Measurements from ENCODE around the gene AGTPBP1. TPM values are rescaled to one million over a fixed set of nuclear protein-coding genes. Genes with fewer than 3 reads are reported as not detected.

The AGTPBP1 gene
- total RNA-seq, 1 experiment from 2014 or later: 42.9 TPM

- no peaks in the 10 kb centered on the region for H3K79me2 ChIP-seq (ENCODE audit: low read length)
- no peak overlapping the region for H3K9ac ChIP-seq (ENCODE audit: low read length)
- H3K36me3 ChIP-seq (ENCODE audit: insufficient read depth, low read length): no peaks in the 10 kb centered on the region
- no peak for DNase-seq
- H3K27me3 ChIP-seq (ENCODE audit: low read length): no peaks in the 10 kb centered on the region
- H2AFZ ChIP-seq (ENCODE audit: low read length): no peak overlapping the region
- no peak overlapping the region for H3K4me3 ChIP-seq (ENCODE audit: low read length)
- no peaks in the 10 kb centered on the region for H3K9me3 ChIP-seq (ENCODE audit: low read length)
- H3K4me2 ChIP-seq (ENCODE audit: low read depth, low read length, poor library complexity, severe bottlenecking): no peak overlapping the region
- no peak overlapping the region for H3K27ac ChIP-seq (ENCODE audit: low read length)
- no peaks in the 10 kb centered on the region for H3K4me1 ChIP-seq (ENCODE audit: low read length)
- H3K9me2 ChIP-seq (replicated peaks; ENCODE audit: insufficient read depth, low read length): no peaks in the 10 kb centered on the region
- H4K20me1 ChIP-seq (ENCODE audit: insufficient read depth, low read depth, low read length): no peaks in the 10 kb centered on the region
Measured at GRCh38 chr9:85541876-85542275, 199.9 kb downstream of the AGTPBP1 start.

GRCh38 chr9:85536514-85536913, 205.2 kb downstream of the AGTPBP1 start:
- H3K4me3 ChIP-seq (ENCODE audit: low read length): no peak overlapping the region
- no peak overlapping the region for H3K4me2 ChIP-seq (ENCODE audit: low read depth, low read length, poor library complexity, severe bottlenecking)
- H3K4me1 ChIP-seq (ENCODE audit: low read length): peaks cover 4% of the 10 kb centered on the region
- no peaks in the 10 kb centered on the region for H4K20me1 ChIP-seq (ENCODE audit: insufficient read depth, low read depth, low read length)
- H2AFZ ChIP-seq (ENCODE audit: low read length): no peak overlapping the region
- H3K36me3 ChIP-seq (ENCODE audit: insufficient read depth, low read length): no peaks in the 10 kb centered on the region
- no peaks in the 10 kb centered on the region for H3K9me3 ChIP-seq (ENCODE audit: low read length)
- no peaks in the 10 kb centered on the region for H3K79me2 ChIP-seq (ENCODE audit: low read length)
- DNase-seq: no peak
- H3K9me2 ChIP-seq (replicated peaks; ENCODE audit: insufficient read depth, low read length): no peaks in the 10 kb centered on the region
- H3K27ac ChIP-seq (ENCODE audit: low read length): no peak overlapping the region
- H3K27me3 ChIP-seq (ENCODE audit: low read length): no peaks in the 10 kb centered on the region
- no peak overlapping the region for H3K9ac ChIP-seq (ENCODE audit: low read length)

GRCh38 chr9:85536076-85536475, 205.7 kb downstream of the AGTPBP1 start:
- no peak overlapping the region for H3K9ac ChIP-seq (ENCODE audit: low read length)
- H3K27ac ChIP-seq (ENCODE audit: low read length): no peak overlapping the region
- H3K27me3 ChIP-seq (ENCODE audit: low read length): no peaks in the 10 kb centered on the region
- H3K9me2 ChIP-seq (replicated peaks; ENCODE audit: insufficient read depth, low read length): no peaks in the 10 kb centered on the region
- no peaks in the 10 kb centered on the region for H4K20me1 ChIP-seq (ENCODE audit: insufficient read depth, low read depth, low read length)
- H3K9me3 ChIP-seq (ENCODE audit: low read length): no peaks in the 10 kb centered on the region
- no peak overlapping the region for H3K4me3 ChIP-seq (ENCODE audit: low read length)
- no peak overlapping the region for H2AFZ ChIP-seq (ENCODE audit: low read length)
- no peak overlapping the region for H3K4me2 ChIP-seq (ENCODE audit: low read depth, low read length, poor library complexity, severe bottlenecking)
- H3K36me3 ChIP-seq (ENCODE audit: insufficient read depth, low read length): no peaks in the 10 kb centered on the region
- no peak for DNase-seq
- H3K4me1 ChIP-seq (ENCODE audit: low read length): peaks cover 4% of the 10 kb centered on the region
- H3K79me2 ChIP-seq (ENCODE audit: low read length): no peaks in the 10 kb centered on the region

DNA sequence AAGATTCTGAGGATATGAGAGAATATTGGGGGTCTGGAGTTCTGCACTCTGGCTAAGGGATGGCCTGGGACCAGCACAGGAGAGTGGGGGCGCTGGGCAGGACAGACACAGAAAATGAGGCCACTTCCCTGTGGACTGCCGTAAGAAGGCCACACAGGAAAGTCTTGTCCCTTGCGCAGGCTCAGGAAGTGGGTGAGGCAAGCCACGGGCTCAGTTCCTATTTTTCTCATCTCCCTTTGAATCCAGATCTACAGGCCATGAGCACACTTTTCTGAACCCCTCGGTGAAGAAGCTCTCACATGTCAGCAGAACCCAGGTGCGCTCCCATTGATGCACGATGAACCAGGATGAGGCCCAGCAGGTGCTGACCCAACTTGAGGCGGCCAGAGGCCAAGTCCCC, 207.4 kb downstream of the AGTPBP1 start:
- no peaks in the 10 kb centered on the region for H4K20me1 ChIP-seq (ENCODE audit: insufficient read depth, low read depth, low read length)
- H3K79me2 ChIP-seq (ENCODE audit: low read length): no peaks in the 10 kb centered on the region
- H2AFZ ChIP-seq (ENCODE audit: low read length): no peak overlapping the region
- no peak overlapping the region for H3K9ac ChIP-seq (ENCODE audit: low read length)
- no peaks in the 10 kb centered on the region for H3K36me3 ChIP-seq (ENCODE audit: insufficient read depth, low read length)
- H3K9me3 ChIP-seq (ENCODE audit: low read length): no peaks in the 10 kb centered on the region
- H3K27ac ChIP-seq (ENCODE audit: low read length): no peak overlapping the region
- no peak overlapping the region for H3K4me3 ChIP-seq (ENCODE audit: low read length)
- H3K27me3 ChIP-seq (ENCODE audit: low read length): no peaks in the 10 kb centered on the region
- DNase-seq: no peak
- no peak overlapping the region for H3K4me2 ChIP-seq (ENCODE audit: low read depth, low read length, poor library complexity, severe bottlenecking)
- H3K9me2 ChIP-seq (replicated peaks; ENCODE audit: insufficient read depth, low read length): no peaks in the 10 kb centered on the region
- H3K4me1 ChIP-seq (ENCODE audit: low read length): peaks cover 11% of the 10 kb centered on the region

- no peaks in the 10 kb centered on the region for H3K9me3 ChIP-seq (ENCODE audit: low read length)
- no peak for DNase-seq
- H3K4me3 ChIP-seq (ENCODE audit: low read length): no peak overlapping the region
- no peak overlapping the region for H2AFZ ChIP-seq (ENCODE audit: low read length)
- no peak overlapping the region for H3K27ac ChIP-seq (ENCODE audit: low read length)
- peaks cover 11% of the 10 kb centered on the region for H3K4me1 ChIP-seq (ENCODE audit: low read length)
- H3K27me3 ChIP-seq (ENCODE audit: low read length): no peaks in the 10 kb centered on the region
- H3K4me2 ChIP-seq (ENCODE audit: low read depth, low read length, poor library complexity, severe bottlenecking): no peak overlapping the region
- no peaks in the 10 kb centered on the region for H3K36me3 ChIP-seq (ENCODE audit: insufficient read depth, low read length)
- H3K79me2 ChIP-seq (ENCODE audit: low read length): no peaks in the 10 kb centered on the region
- H3K9me2 ChIP-seq (replicated peaks; ENCODE audit: insufficient read depth, low read length): no peaks in the 10 kb centered on the region
- no peak overlapping the region for H3K9ac ChIP-seq (ENCODE audit: low read length)
- no peaks in the 10 kb centered on the region for H4K20me1 ChIP-seq (ENCODE audit: insufficient read depth, low read depth, low read length)
Measured at GRCh38 chr9:85533538-85533937, 208.2 kb downstream of the AGTPBP1 start.

- Histone ChIP-seq H3K9me3 (ENCODE audit: low read length) (no peaks in the 10 kb centered on the region), H3K79me2 (ENCODE audit: low read length) (no peaks in the 10 kb centered on the region), H3K4me1 (ENCODE audit: low read length) (peaks cover 11% of the 10 kb centered on the region), H3K9ac (ENCODE audit: low read length) (no peak overlapping the region), H3K27me3 (ENCODE audit: low read length) (no peaks in the 10 kb centered on the region), H3K4me3 (ENCODE audit: low read length) (no peak overlapping the region), H2AFZ (ENCODE audit: low read length) (no peak overlapping the region), H3K27ac (ENCODE audit: low read length) (no peak overlapping the region), H4K20me1 (ENCODE audit: insufficient read depth, low read depth, low read length) (no peaks in the 10 kb centered on the region), H3K4me2 (ENCODE audit: low read depth, low read length, poor library complexity, severe bottlenecking) (no peak overlapping the region), H3K36me3 (ENCODE audit: insufficient read depth, low read length) (no peaks in the 10 kb centered on the region), H3K9me2 (replicated peaks; ENCODE audit: insufficient read depth, low read length) (no peaks in the 10 kb centered on the region)
- DNase-seq: no peak
Measured at GRCh38 chr9:85530721-85531120, 211.0 kb downstream of the AGTPBP1 start.

- no peaks in the 10 kb centered on the region for H3K9me2 ChIP-seq (replicated peaks; ENCODE audit: insufficient read depth, low read length)
- no peak overlapping the region for H3K4me2 ChIP-seq (ENCODE audit: low read depth, low read length, poor library complexity, severe bottlenecking)
- H3K4me3 ChIP-seq (ENCODE audit: low read length): no peak overlapping the region
- H3K36me3 ChIP-seq (ENCODE audit: insufficient read depth, low read length): no peaks in the 10 kb centered on the region
- no peak for DNase-seq
- no peaks in the 10 kb centered on the region for H3K9me3 ChIP-seq (ENCODE audit: low read length)
- no peak overlapping the region for H3K27ac ChIP-seq (ENCODE audit: low read length)
- H4K20me1 ChIP-seq (ENCODE audit: insufficient read depth, low read depth, low read length): no peaks in the 10 kb centered on the region
- H3K27me3 ChIP-seq (ENCODE audit: low read length): no peaks in the 10 kb centered on the region
- peaks cover 7% of the 10 kb centered on the region; the same call in 1 of the 2 replicates for H3K4me1 ChIP-seq (ENCODE audit: low read length)
- H3K9ac ChIP-seq (ENCODE audit: low read length): no peak overlapping the region
- H3K79me2 ChIP-seq (ENCODE audit: low read length): no peaks in the 10 kb centered on the region
- H2AFZ ChIP-seq (ENCODE audit: low read length): no peak overlapping the region
Measured at GRCh38 chr9:85528607-85529006, 213.1 kb downstream of the AGTPBP1 start.

DNA sequence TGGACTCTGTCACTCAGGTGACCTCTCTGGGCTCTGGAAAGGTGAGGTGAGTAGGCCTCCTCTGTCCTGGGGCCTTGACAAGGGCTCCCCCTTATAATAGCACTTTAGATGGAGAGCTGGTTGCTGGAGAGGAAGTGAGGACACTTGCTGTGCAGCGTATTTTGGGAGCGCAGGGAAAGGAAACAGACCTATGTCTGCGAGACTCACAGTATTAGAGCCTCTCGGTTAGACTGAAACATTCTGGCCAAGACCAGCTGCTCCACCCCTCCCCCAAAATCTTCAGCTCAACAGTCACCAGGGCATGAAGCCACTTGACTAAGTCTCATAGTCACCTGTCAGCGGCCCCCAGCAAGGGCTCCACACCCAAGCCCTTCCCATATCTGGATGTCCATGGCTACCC, 213.6 kb downstream of the AGTPBP1 start:
- Histone ChIP-seq H3K27ac (ENCODE audit: low read length) (no peak overlapping the region), H3K9me2 (replicated peaks; ENCODE audit: insufficient read depth, low read length) (no peaks in the 10 kb centered on the region), H2AFZ (ENCODE audit: low read length) (no peak overlapping the region), H3K27me3 (ENCODE audit: low read length) (no peaks in the 10 kb centered on the region), H3K79me2 (ENCODE audit: low read length) (no peaks in the 10 kb centered on the region), H3K9ac (ENCODE audit: low read length) (no peak overlapping the region), H3K9me3 (ENCODE audit: low read length) (no peaks in the 10 kb centered on the region), H4K20me1 (ENCODE audit: insufficient read depth, low read depth, low read length) (no peaks in the 10 kb centered on the region), H3K36me3 (ENCODE audit: insufficient read depth, low read length) (no peaks in the 10 kb centered on the region), H3K4me1 (ENCODE audit: low read length) (peaks cover 7% of the 10 kb centered on the region; the same call in 1 of the 2 replicates), H3K4me3 (ENCODE audit: low read length) (no peak overlapping the region), H3K4me2 (ENCODE audit: low read depth, low read length, poor library complexity, severe bottlenecking) (no peak overlapping the region)
- DNase-seq: no peak
